CD14-positive monocyte (primary cell): ENCODE measurements around the gene ADORA2A. TPM values are rescaled to one million over a fixed set of nuclear protein-coding genes. Genes with fewer than 3 reads are reported as not detected.
"Not testable (repeated sequence)": the region's sequence is repeated elsewhere in the genome, so short reads cannot be mapped to it uniquely, and the experiment has no call there.

Source experiments
- DNase-seq, 3 donors: peaks; one replicate each; pipeline ENCODE4 v3.0.0-alpha.2; 2011 to 2022
- H2AFZ ChIP-seq: 2 replicates; pipeline ENCODE4 v1.6.0; 2012; ENCODE audit warnings: mild to moderate bottlenecking, low read depth, low read length, inconsistent platforms; ENCODE audit not compliant: insufficient read depth, poor library complexity, severe bottlenecking
- H3K27ac ChIP-seq, 2 donors: 1 replicate in 1 of 2; 2 replicates in 1 of 2; pipeline ENCODE4 v1.5.1; 2012 to 2013; ENCODE audit warnings: low read length in 2 of 2, control low read depth in 1 of 2, inconsistent platforms in 1 of 2, low read depth in 1 of 2, mild to moderate bottlenecking in 1 of 2
- H3K27me3 ChIP-seq, 2 donors: one replicate each; pipeline versions ENCODE4 v1.6.0 to v1.6.1; 2011 to 2013; ENCODE audit warnings: low read length in 2 of 2; ENCODE audit not compliant: control insufficient read depth in 2 of 2, insufficient read depth in 2 of 2
- H3K36me3 ChIP-seq, 2 donors: replicated peaks in 1 of 2; 1 replicate in 1 of 2; 2 replicates in 1 of 2; pipeline versions ENCODE4 v1.5.1 to v1.6.1; 2012 to 2013; ENCODE audit warnings: low read length in 2 of 2, control low read depth in 1 of 2, inconsistent platforms in 1 of 2, mild to moderate bottlenecking in 1 of 2; ENCODE audit not compliant: insufficient read depth in 2 of 2, control insufficient read depth in 1 of 2
- H3K4me1 ChIP-seq, 2 donors: 1 replicate in 1 of 2; 2 replicates in 1 of 2; pipeline versions ENCODE4 v1.5.1 to v1.6.1; 2012 to 2013; ENCODE audit warnings: low read length in 2 of 2, control low read depth in 1 of 2, inconsistent platforms in 1 of 2, mild to moderate bottlenecking in 1 of 2, moderate library complexity in 1 of 2; ENCODE audit not compliant: insufficient read depth in 2 of 2, control insufficient read depth in 1 of 2
- H3K4me2 ChIP-seq: replicated peaks from 2 replicates; pipeline ENCODE3; 2012; ENCODE audit warnings: low read length, moderate library complexity, mild to moderate bottlenecking; ENCODE audit not compliant: poor library complexity, severe bottlenecking; ENCODE audit errors: extremely low read depth
- H3K4me3 ChIP-seq, 3 experiments: fragments of 200-600 bp in 1 of 3; sonication (generic) in 1 of 3; replicated peaks in 1 of 3; 1 replicate in 2 of 3; 2 replicates in 1 of 3; pipeline ENCODE4 v1.5.1; 2011 to 2013; ENCODE audit warnings: low read length in 3 of 3, mild to moderate bottlenecking in 3 of 3, control low read depth in 2 of 3, low read depth in 2 of 3, inconsistent platforms in 1 of 3, moderate library complexity in 1 of 3
- H3K79me2 ChIP-seq: 2 replicates; pipeline ENCODE4 v1.6.0; 2012; ENCODE audit warnings: mild to moderate bottlenecking, control low read depth, inconsistent platforms, low read length, moderate library complexity; ENCODE audit not compliant: insufficient read depth
- H3K9ac ChIP-seq: 2 replicates; pipeline ENCODE4 v1.6.0; 2017; ENCODE audit warnings: low read length, mild to moderate bottlenecking; ENCODE audit not compliant: insufficient read depth, poor library complexity, severe bottlenecking
- H3K9me3 ChIP-seq, 2 donors: replicated peaks in 1 of 2; 1 replicate in 1 of 2; 2 replicates in 1 of 2; pipeline versions ENCODE4 v1.5.1 to v1.6.1; 2012 to 2013; ENCODE audit warnings: low read length in 2 of 2, control low read depth in 1 of 2; ENCODE audit not compliant: control insufficient read depth in 1 of 2, insufficient read depth in 1 of 2
- H4K20me1 ChIP-seq: 2 replicates; pipeline ENCODE4 v1.6.0; 2012; ENCODE audit warnings: mild to moderate bottlenecking, low read length, control low read depth, moderate library complexity; ENCODE audit not compliant: insufficient read depth
- H3K27ac Mint-ChIP-seq, 7 donors: one replicate each; pipeline ENCODE4 v1.8.0; 2020; ENCODE audit warnings: mild to moderate bottlenecking in 7 of 7, mixed read lengths in 7 of 7, moderate library complexity in 6 of 7, inconsistent platforms in 2 of 7
- H3K27me3 Mint-ChIP-seq, 3 donors: one replicate each; pipeline ENCODE4 v1.8.0; 2021 to 2022; ENCODE audit warnings: low read depth in 3 of 3, mild to moderate bottlenecking in 3 of 3, mixed read lengths in 3 of 3, moderate library complexity in 3 of 3, inconsistent platforms in 1 of 3
- H3K36me3 Mint-ChIP-seq, 2 donors: one replicate each; pipeline ENCODE4 v1.8.0; 2020; ENCODE audit warnings: mixed read lengths in 2 of 2, inconsistent platforms in 1 of 2, mild to moderate bottlenecking in 1 of 2
- H3K4me1 Mint-ChIP-seq: one replicate; pipeline ENCODE4 v1.8.0; 2020; ENCODE audit warnings: mild to moderate bottlenecking, mixed read lengths
- H3K4me3 Mint-ChIP-seq, 2 donors: one replicate each; pipeline ENCODE4 v1.8.0; 2020; ENCODE audit warnings: mild to moderate bottlenecking in 2 of 2, mixed read lengths in 2 of 2, moderate library complexity in 1 of 2
- H3K9me3 Mint-ChIP-seq, 7 donors: one replicate each; pipeline ENCODE4 v1.8.0; 2020 to 2022; ENCODE audit warnings: mixed read lengths in 7 of 7, mild to moderate bottlenecking in 6 of 7, moderate library complexity in 6 of 7, inconsistent platforms in 2 of 7
- WGBS: methylation state at CpG from one replicate; pipeline ENCODE4 v1.1.5; 2013; ENCODE audit warnings: missing lambda C conversion rate; ENCODE audit not compliant: insufficient coverage; 5-methylcytosine and 5-hydroxymethylcytosine counted together
- intact Hi-C, 2 donors: fragments of 100-400 bp; cut with micrococcal nuclease; formaldehyde crosslinking; loops; one replicate each; pipeline versions ENCODE4 v1.15.0 to v1.15.1; 2023
- polyA plus RNA-seq, 3 donors: library from polyadenylated mRNA; depleted of rRNA in 1 of 3; unstranded in 2 of 3; stranded (reverse) in 1 of 3; fragments of 300-500 nt in 2 of 3; fragments of >200 nt in 1 of 3; fragmentation: Illumina TruSeq in 2 of 3; gene quantifications; 1 replicate in 2 of 3; 2 replicates in 1 of 3; pipeline ENCODE4 v1.2.3, GENCODE V29; 2012 to 2021
- TF ChIP-seq, protein P1 (sequence below): fragments of 200-600 bp; IDR thresholded peaks from one replicate; pipeline ENCODE4 v1.8.0; 2022; ENCODE audit warnings: antibody characterized with exemption, mild to moderate bottlenecking

Gene ADORA2A
- polyA plus RNA-seq, 3 donors, result 5.8 to 10.2 (median 6.5) TPM

DNA sequence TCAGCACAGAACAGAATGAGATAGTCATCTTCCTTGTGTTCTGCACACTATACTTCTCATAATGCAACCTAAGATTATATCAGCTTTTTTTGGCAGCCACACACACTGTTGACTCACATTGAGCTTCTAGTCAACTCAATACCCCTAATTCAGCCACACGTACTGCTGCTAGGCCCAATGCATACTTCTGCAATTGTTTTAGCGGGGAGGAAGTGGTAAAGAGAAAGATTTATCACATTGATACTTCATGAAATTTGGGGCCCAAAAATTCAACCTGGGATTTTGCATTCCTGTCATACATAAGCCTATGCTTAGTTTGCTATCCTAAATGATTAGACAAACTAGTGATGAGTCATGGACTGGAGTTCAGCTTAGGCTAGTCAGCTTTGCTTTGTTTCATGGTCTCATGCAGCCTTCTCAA, 59.1 kb downstream of the ADORA2A start:
- H3K4me2 ChIP-seq, result no peak overlapping the region
- peak overlapping the region in 6 of 7 donors; percentile 62 to 93 (median 73) for H3K27ac Mint-ChIP-seq
- H3K9ac ChIP-seq, result no peak overlapping the region
- peaks cover 50 to 55% of the 10 kb centered on the region in 2 donors for H3K4me1 ChIP-seq
- peaks cover under 1 to 3% (median 1%) of the 10 kb centered on the region in 3 donors for H3K27me3 Mint-ChIP-seq
- peak overlapping the region in 1 of 2 donors; percentile 8 for H3K27ac ChIP-seq
- WGBS, result no CpG with 5 or more reads among the region's 2 CpGs
- TF ChIP-seq, protein P1, sequence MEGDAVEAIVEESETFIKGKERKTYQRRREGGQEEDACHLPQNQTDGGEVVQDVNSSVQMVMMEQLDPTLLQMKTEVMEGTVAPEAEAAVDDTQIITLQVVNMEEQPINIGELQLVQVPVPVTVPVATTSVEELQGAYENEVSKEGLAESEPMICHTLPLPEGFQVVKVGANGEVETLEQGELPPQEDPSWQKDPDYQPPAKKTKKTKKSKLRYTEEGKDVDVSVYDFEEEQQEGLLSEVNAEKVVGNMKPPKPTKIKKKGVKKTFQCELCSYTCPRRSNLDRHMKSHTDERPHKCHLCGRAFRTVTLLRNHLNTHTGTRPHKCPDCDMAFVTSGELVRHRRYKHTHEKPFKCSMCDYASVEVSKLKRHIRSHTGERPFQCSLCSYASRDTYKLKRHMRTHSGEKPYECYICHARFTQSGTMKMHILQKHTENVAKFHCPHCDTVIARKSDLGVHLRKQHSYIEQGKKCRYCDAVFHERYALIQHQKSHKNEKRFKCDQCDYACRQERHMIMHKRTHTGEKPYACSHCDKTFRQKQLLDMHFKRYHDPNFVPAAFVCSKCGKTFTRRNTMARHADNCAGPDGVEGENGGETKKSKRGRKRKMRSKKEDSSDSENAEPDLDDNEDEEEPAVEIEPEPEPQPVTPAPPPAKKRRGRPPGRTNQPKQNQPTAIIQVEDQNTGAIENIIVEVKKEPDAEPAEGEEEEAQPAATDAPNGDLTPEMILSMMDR, result no peak
- no peak overlapping the region for H3K4me3 ChIP-seq
- no peaks in the 10 kb centered on the region for H3K36me3 ChIP-seq
- no peaks in the 10 kb centered on the region for H3K27me3 ChIP-seq
- H3K9me3 ChIP-seq, result no peaks in the 10 kb centered on the region
- no peaks in the 10 kb centered on the region for H3K79me2 ChIP-seq
- H3K4me3 Mint-ChIP-seq, result no peak overlapping the region
- peak; percentile 64 to 83 (median 69) for DNase-seq
- H3K9me3 Mint-ChIP-seq, result peaks cover 0 to 2% (median 0%) of the 10 kb centered on the region in 7 donors
- H2AFZ ChIP-seq, result no peak overlapping the region
- intact Hi-C loops, result no loop called here
- peaks cover 0 to 3% of the 10 kb centered on the region in 2 donors for H3K36me3 Mint-ChIP-seq
- peaks cover 50% of the 10 kb centered on the region for H3K4me1 Mint-ChIP-seq
- no peaks in the 10 kb centered on the region for H4K20me1 ChIP-seq

DNA sequence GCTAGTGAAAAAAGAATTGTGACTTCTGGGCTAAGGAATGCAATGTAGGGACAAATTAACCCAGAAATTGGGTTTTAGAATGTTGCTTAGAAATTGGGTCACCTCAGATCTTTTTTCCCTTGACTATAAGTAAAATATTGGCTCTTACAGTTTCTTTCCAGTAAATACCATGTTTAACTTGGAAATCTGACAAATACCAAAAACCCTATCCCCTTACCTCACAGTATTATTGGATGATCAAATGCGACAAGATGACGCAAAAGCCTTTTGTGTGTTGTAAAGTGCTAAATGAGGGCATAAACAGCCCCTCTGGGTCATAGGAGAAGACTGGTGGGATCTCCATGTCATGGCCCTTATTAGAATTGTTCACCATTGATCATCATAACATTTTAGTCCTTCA, 61.6 kb downstream of the ADORA2A start:
- Histone ChIP-seq H2AFZ (no peak overlapping the region), H3K27me3 (peaks cover 5 to 7% of the 10 kb centered on the region in 2 donors), H3K4me3 (no peak overlapping the region), H3K9ac (no peak overlapping the region), H3K27ac (no peak overlapping the region), H3K79me2 (no peaks in the 10 kb centered on the region), H3K4me1 (peaks cover 27 to 31% of the 10 kb centered on the region in 2 donors), H3K36me3 (no peaks in the 10 kb centered on the region), H3K4me2 (no peak overlapping the region), H3K9me3 (peaks cover 0 to under 1% of the 10 kb centered on the region in 2 donors), H4K20me1 (no peaks in the 10 kb centered on the region)
- peaks cover 15 to 20% (median 16%) of the 10 kb centered on the region in 3 donors for H3K27me3 Mint-ChIP-seq
- no CpG with 5 or more reads among the region's 2 CpGs for WGBS
- no peak overlapping the region for H3K27ac Mint-ChIP-seq
- peaks cover 33% of the 10 kb centered on the region for H3K4me1 Mint-ChIP-seq
- TF ChIP-seq, protein P1, result no peak
- H3K36me3 Mint-ChIP-seq, result peaks cover 3 to 6% of the 10 kb centered on the region in 2 donors
- intact Hi-C loops, result no loop called here
- no peak overlapping the region for H3K4me3 Mint-ChIP-seq
- peaks cover 0 to 2% (median 0%) of the 10 kb centered on the region in 7 donors for H3K9me3 Mint-ChIP-seq
- DNase-seq, result no peak

DNA sequence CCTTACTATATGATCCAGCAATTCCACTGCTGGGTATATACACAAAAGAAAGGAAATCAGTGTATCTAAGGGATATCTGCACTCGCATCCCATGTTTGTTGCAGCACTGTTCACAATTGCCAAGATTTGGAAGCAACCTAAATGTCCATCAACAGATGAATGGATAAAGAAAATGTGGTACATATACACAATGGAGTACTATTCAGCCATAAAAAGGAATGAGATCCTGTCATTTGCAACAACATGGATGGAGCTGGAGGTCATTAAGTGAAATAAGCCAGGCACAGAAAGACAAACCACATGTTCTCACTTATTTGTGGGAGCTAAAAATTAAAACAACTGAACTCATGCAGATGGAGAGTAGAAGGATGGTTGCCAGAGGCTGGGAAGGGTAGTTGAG, 62.0 kb downstream of the ADORA2A start:
- H3K79me2 ChIP-seq, H3K4me2 ChIP-seq, DNase-seq, H3K9me3 ChIP-seq, H3K27ac ChIP-seq, H3K4me3 Mint-ChIP-seq, H3K9me3 Mint-ChIP-seq, H3K36me3 Mint-ChIP-seq, H3K36me3 ChIP-seq, H3K9ac ChIP-seq, H3K4me3 ChIP-seq, H2AFZ ChIP-seq, H4K20me1 ChIP-seq, intact Hi-C loops: not testable (repeated sequence)
- no CpG with 5 or more reads among the region's 1 CpG for whole genome bisulfite sequencing
- H3K27me3 ChIP-seq, result peaks cover 9 to 12% of the 10 kb centered on the region in 2 donors
- peaks cover 27 to 31% of the 10 kb centered on the region in 2 donors for H3K4me1 ChIP-seq
- peak overlapping the region in 2 of 7 donors; percentile 8 to 15 for H3K27ac Mint-ChIP-seq
- peaks cover 28% of the 10 kb centered on the region for H3K4me1 Mint-ChIP-seq
- peaks cover 19 to 24% (median 21%) of the 10 kb centered on the region in 3 donors for H3K27me3 Mint-ChIP-seq
